ENCODE results near the gene SHISA5. TPM values are rescaled to one million over a fixed set of nuclear protein-coding genes. Genes with fewer than 3 reads are reported as not detected.

SHISA5 gene
- total and polyA plus RNA-seq, 10 of the 15 experiments (the other 5 are each of a cell fraction or from before 2014, with no cell fraction given): 17.1 to 148 (median 67.3) TPM

- intact Hi-C loops (cut with micrococcal nuclease; ENCODE audit: unreplicated experiment) (loop anchor here (1.0 kb wide), 2 partner anchors 42 to 83 kb away; no protein-coding TSS in a partner anchor), in situ Hi-C loops (cut with MboI) (no loop called here)
- 92% methylated on average over 7 of the region's 7 CpGs for WGBS (ENCODE audit: insufficient coverage, insufficient replicate concordance, low lambda C conversion rate, missing lambda C conversion rate)
- ATAC-seq (no peak), DNase-seq (ENCODE audit: low read depth, low spot score) (no peak), FAIRE-seq (no peak)
- BruUV-seq (replicated peaks): no TSS peak
- no peaks in the 10 kb centered on the region for H4K20me1 ChIP-seq (ENCODE audit: control insufficient read depth, insufficient read depth)
- H2AFZ ChIP-seq (ENCODE audit: control insufficient read depth, low read depth, low read length): no peak overlapping the region
- H3K36me3 ChIP-seq (ENCODE audit: control insufficient read depth in 2 of 2, insufficient read depth in 2 of 2, low read length in 1 of 2): peaks cover 9 to 19% of the 10 kb centered on the region in 2 experiments; a peak in 3 of 4 replicates
- H3K27me3 ChIP-seq (replicated peaks in 1 of 2; ENCODE audit: control insufficient read depth in 2 of 2, insufficient read depth in 2 of 2, low read length in 1 of 2): no peaks in the 10 kb centered on the region
- H3K4me3 ChIP-seq: no peak overlapping the region
- no peak overlapping the region; the same call in 1 of the 2 replicates for H3K4me2 ChIP-seq (ENCODE audit: control insufficient read depth, insufficient read depth)
- ChIA-PET RAD21 (ENCODE audit: unreplicated experiment) (interaction anchor here (0.5 to 2.5 kb wide), 7 partner anchors 25 to 555 kb away, joined by 3 to 20 read pairs (median 6); partner anchors contain the start of genes CCDC51, SLC26A6 and TMA7), CTCF (interaction anchor here (0.6 to 6.1 kb wide), 6 partner anchors 42 to 171 kb away, joined by 3 to 58 read pairs (median 10); partner anchors contain the start of genes PFKFB4 and SLC26A6), SMC1A (ENCODE audit: uncharacterized antibody, unreplicated experiment) (interaction anchor here (0.9 to 4.2 kb wide), 4 partner anchors 44 to 92 kb away, joined by 3 to 22 read pairs (median 3); partner anchors contain the start of gene PFKFB4), POLR2A (interaction anchor here (1.3 to 10.0 kb wide), 2 partner anchors 17 to 93 kb away, joined by 3 to 91 read pairs; partner anchors contain the start of gene PFKFB4)
- peak overlapping the region; percentile 96 for H3K27ac ChIP-seq (ENCODE audit: control insufficient read depth, insufficient read depth)
- peak overlapping the region; percentile 97 for H3K9ac ChIP-seq (ENCODE audit: control insufficient read depth, insufficient read depth, low read length)
- no peak for TF ChIP-seq MAX (IDR thresholded peaks at IDR 0.05; ENCODE audit: low read depth, low read length)
- no peak for TF ChIP-seq CBFB (IDR thresholded peaks at IDR 0.05; ENCODE audit: low read depth)
- TF ChIP-seq ZBED1 (IDR thresholded peaks at IDR 0.05; ENCODE audit: borderline replicate concordance): no peak
- TF ChIP-seq RUNX3 (IDR thresholded peaks at IDR 0.05; ENCODE audit: low read length): no peak
- no peak for TF ChIP-seq SRF (IDR thresholded peaks at IDR 0.05; ENCODE audit: low read depth in 2 of 2, low read length in 2 of 2)
- TF ChIP-seq ZNF384 (IDR thresholded peaks at IDR 0.05; ENCODE audit: borderline replicate concordance, low read depth, low read length): no peak
- TF ChIP-seq DPF2 (IDR thresholded peaks at IDR 0.05): no peak
- TF ChIP-seq SMARCA5 (IDR thresholded peaks at IDR 0.05): no peak
- no peak for TF ChIP-seq NFYA (IDR thresholded peaks at IDR 0.05; ENCODE audit: borderline replicate concordance, low read depth, low read length)
- no peak for TF ChIP-seq CEBPZ (IDR thresholded peaks at IDR 0.05; ENCODE audit: low read depth, low read length)
- TF ChIP-seq PAX5 (IDR thresholded peaks at IDR 0.05; ENCODE audit: borderline replicate concordance, low read depth, low read length): no peak
- TF ChIP-seq IRF3 (IDR thresholded peaks at IDR 0.05): no peak
- no peak for TF ChIP-seq MYC (IDR thresholded peaks at IDR 0.05; ENCODE audit: insufficient read depth, insufficient read length, insufficient replicate concordance, low read length, severe bottlenecking)
- TF ChIP-seq EED (IDR thresholded peaks at IDR 0.05; ENCODE audit: low read depth): no peak
- no peak for TF ChIP-seq JUND (IDR thresholded peaks at IDR 0.05; ENCODE audit: low read depth, low read length)
- TF ChIP-seq REST (IDR thresholded peaks at IDR 0.05; ENCODE audit: low read depth, low read length): no peak
- no peak for TF ChIP-seq CBX3 (IDR thresholded peaks at IDR 0.05; ENCODE audit: borderline replicate concordance, low read depth)
- no peak for TF ChIP-seq SIX5 (IDR thresholded peaks at IDR 0.05; ENCODE audit: low read depth, low read length, severe bottlenecking)
- peaks cover 37% of the 10 kb centered on the region for H3K4me1 ChIP-seq (ENCODE audit: control insufficient read depth, insufficient read depth, low read length)
- H3K9me3 ChIP-seq (replicated peaks; ENCODE audit: control insufficient read depth, insufficient read depth, low read length): no peaks in the 10 kb centered on the region
- H3K79me2 ChIP-seq (ENCODE audit: control insufficient read depth, insufficient read depth, low read length): peaks cover 47% of the 10 kb centered on the region
These were observed 38.8 kb downstream of the SHISA5 start for GRCh38 chr3:48465237-48465530.
